ENCODE results near the gene LAMB2.

LAMB2 gene

DNA sequence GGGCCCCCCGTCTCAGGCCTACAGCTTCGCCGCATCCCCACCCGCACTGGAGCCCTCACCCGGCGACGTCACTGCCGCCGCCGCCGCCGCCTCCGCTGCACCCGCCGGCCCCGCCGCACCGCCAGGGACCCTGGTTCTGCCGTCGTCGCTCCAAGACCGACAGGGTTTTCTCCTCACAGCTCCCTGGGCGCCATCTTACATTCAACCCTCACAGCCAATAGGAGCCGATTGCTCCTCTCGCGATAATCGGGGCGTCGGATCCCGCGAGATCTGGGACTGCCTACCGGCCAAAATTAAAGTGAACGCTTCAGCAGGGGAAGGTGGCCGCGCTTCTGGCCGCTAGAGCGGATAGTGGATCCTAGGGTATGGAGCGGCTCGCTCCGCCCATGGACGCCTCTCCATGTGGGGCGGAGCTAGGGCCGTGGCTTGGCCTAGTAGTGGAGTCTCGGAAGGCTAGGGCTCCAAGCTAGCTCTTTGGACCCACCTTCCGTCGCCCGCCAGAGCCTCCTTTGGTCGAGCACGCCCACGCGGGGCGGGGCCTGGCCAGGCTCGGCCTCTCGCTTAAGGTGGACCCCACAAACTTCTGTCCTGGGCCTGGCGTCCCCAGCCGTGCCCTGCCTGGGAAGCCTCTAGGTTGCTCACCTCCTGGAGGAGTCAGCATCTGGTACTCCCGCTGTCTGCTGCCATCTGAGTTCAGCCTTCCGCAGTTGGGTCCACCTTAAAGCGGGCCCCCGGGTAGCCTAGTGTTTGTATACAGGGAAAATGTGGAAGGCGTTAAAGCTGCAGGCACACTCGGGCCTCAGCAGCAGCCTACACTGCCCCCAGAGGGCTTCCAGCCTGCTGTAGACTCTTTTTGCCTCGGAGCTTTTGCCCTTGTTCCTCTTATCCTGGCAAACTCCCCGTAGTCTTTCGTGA, 38.7 kb downstream of the LAMB2 start, which contains the start of gene QRICH1:
QRICH1 (minus strand) TSS at position 219 of the 915 bp plus-strand sequence. CDS start 17,054 bp downstream, outside the sequence.
- Histone ChIP-seq H3K27me3 (ENCODE audit: insufficient read depth, low read length, poor library complexity, severe bottlenecking) (no peaks in the 10 kb centered on the region), H3K9ac (ENCODE audit: low read depth, low read length, poor library complexity, severe bottlenecking) (peak within 1 kb of the TSS; percentile 81), H2AFZ (ENCODE audit: low read length) (peak within 1 kb of the TSS; percentile 87), H3F3A (ENCODE audit: low read depth) (no peaks in the 10 kb centered on the region), H3K4me2 (ENCODE audit: low read depth, low read length, poor library complexity, severe bottlenecking) (peak within 1 kb of the TSS; percentile 91), H3K9me2 (replicated peaks; ENCODE audit: low read depth, low read length) (no peaks in the 10 kb centered on the region), H4K20me1 (ENCODE audit: insufficient read depth, low read length, poor library complexity, severe bottlenecking) (peaks cover 36% of the 10 kb centered on the region), H3K9me3 (ENCODE audit: insufficient read depth, low read depth, low read length) (no peaks in the 10 kb centered on the region), H3K79me2 (ENCODE audit: insufficient read depth, low read length) (peaks cover 42% of the 10 kb centered on the region), H3K36me3 (ENCODE audit: insufficient read depth, low read length) (peaks cover 22% of the 10 kb centered on the region; the same call in 1 of the 2 replicates), H3K4me1 (ENCODE audit: insufficient read depth, low read length, poor library complexity, severe bottlenecking) (peaks cover 16% of the 10 kb centered on the region), H3K4me3 (ENCODE audit: low read length, poor library complexity, severe bottlenecking) (peak within 1 kb of the TSS; percentile 81)
- TF ChIP-seq EZH2phosphoT487 (IDR thresholded peaks at IDR 0.05; ENCODE audit: borderline replicate concordance) = no peak
- TF ChIP-seq, protein P1, sequence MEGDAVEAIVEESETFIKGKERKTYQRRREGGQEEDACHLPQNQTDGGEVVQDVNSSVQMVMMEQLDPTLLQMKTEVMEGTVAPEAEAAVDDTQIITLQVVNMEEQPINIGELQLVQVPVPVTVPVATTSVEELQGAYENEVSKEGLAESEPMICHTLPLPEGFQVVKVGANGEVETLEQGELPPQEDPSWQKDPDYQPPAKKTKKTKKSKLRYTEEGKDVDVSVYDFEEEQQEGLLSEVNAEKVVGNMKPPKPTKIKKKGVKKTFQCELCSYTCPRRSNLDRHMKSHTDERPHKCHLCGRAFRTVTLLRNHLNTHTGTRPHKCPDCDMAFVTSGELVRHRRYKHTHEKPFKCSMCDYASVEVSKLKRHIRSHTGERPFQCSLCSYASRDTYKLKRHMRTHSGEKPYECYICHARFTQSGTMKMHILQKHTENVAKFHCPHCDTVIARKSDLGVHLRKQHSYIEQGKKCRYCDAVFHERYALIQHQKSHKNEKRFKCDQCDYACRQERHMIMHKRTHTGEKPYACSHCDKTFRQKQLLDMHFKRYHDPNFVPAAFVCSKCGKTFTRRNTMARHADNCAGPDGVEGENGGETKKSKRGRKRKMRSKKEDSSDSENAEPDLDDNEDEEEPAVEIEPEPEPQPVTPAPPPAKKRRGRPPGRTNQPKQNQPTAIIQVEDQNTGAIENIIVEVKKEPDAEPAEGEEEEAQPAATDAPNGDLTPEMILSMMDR (conservative IDR thresholded peaks at IDR 0.05; ENCODE audit: low read length) = peak; percentile 65

- peaks cover 45% of the 10 kb centered on the region for H4K20me1 ChIP-seq (ENCODE audit: insufficient read depth, low read length, poor library complexity, severe bottlenecking)
- H3K27me3 ChIP-seq (ENCODE audit: insufficient read depth, low read length, poor library complexity, severe bottlenecking) = no peaks in the 10 kb centered on the region
- H2AFZ ChIP-seq (ENCODE audit: low read length) = peak overlapping the region; percentile 87
- peaks cover 15% of the 10 kb centered on the region; the same call in 1 of the 2 replicates for H3K36me3 ChIP-seq (ENCODE audit: insufficient read depth, low read length)
- H3K4me3 ChIP-seq (ENCODE audit: low read length, poor library complexity, severe bottlenecking) = peak overlapping the region; percentile 81
- peak overlapping the region; percentile 91 for H3K4me2 ChIP-seq (ENCODE audit: low read depth, low read length, poor library complexity, severe bottlenecking)
- no peaks in the 10 kb centered on the region for H3K9me2 ChIP-seq (replicated peaks; ENCODE audit: low read depth, low read length)
- TF ChIP-seq, protein P1 (conservative IDR thresholded peaks at IDR 0.05; ENCODE audit: low read length) = no peak
- TF ChIP-seq EZH2phosphoT487 (IDR thresholded peaks at IDR 0.05; ENCODE audit: borderline replicate concordance) = no peak
- H3K9me3 ChIP-seq (ENCODE audit: insufficient read depth, low read depth, low read length) = no peaks in the 10 kb centered on the region
- H3K79me2 ChIP-seq (ENCODE audit: insufficient read depth, low read length) = peaks cover 51% of the 10 kb centered on the region
- H3F3A ChIP-seq (ENCODE audit: low read depth) = no peaks in the 10 kb centered on the region
- H3K4me1 ChIP-seq (ENCODE audit: insufficient read depth, low read length, poor library complexity, severe bottlenecking) = peaks cover 16% of the 10 kb centered on the region
- H3K9ac ChIP-seq (ENCODE audit: low read depth, low read length, poor library complexity, severe bottlenecking) = peak overlapping the region; percentile 81
These were observed 39.7 kb downstream of the LAMB2 start for GRCh38 chr3:49092938-49093852.

- no peak overlapping the region for H3K4me2 ChIP-seq (ENCODE audit: low read depth, low read length, poor library complexity, severe bottlenecking)
- H3K9ac ChIP-seq (ENCODE audit: low read depth, low read length, poor library complexity, severe bottlenecking) = no peak overlapping the region
- peaks cover 87% of the 10 kb centered on the region for H3K79me2 ChIP-seq (ENCODE audit: insufficient read depth, low read length)
- no peaks in the 10 kb centered on the region for H3K27me3 ChIP-seq (ENCODE audit: insufficient read depth, low read length, poor library complexity, severe bottlenecking)
- H4K20me1 ChIP-seq (ENCODE audit: insufficient read depth, low read length, poor library complexity, severe bottlenecking) = peaks cover 42% of the 10 kb centered on the region
- H3K9me3 ChIP-seq (ENCODE audit: insufficient read depth, low read depth, low read length) = no peaks in the 10 kb centered on the region
- no peak for TF ChIP-seq EZH2phosphoT487 (IDR thresholded peaks at IDR 0.05; ENCODE audit: borderline replicate concordance)
- TF ChIP-seq, protein P1 (conservative IDR thresholded peaks at IDR 0.05; ENCODE audit: low read length) = no peak
- no peak overlapping the region for H3K4me3 ChIP-seq (ENCODE audit: low read length, poor library complexity, severe bottlenecking)
- no peaks in the 10 kb centered on the region for H3F3A ChIP-seq (ENCODE audit: low read depth)
- H3K36me3 ChIP-seq (ENCODE audit: insufficient read depth, low read length) = peaks cover 19% of the 10 kb centered on the region; the same call in 1 of the 2 replicates
- no peak overlapping the region for H2AFZ ChIP-seq (ENCODE audit: low read length)
- no peaks in the 10 kb centered on the region for H3K9me2 ChIP-seq (replicated peaks; ENCODE audit: low read depth, low read length)
- no peaks in the 10 kb centered on the region for H3K4me1 ChIP-seq (ENCODE audit: insufficient read depth, low read length, poor library complexity, severe bottlenecking)
These were observed 51.4 kb downstream of the LAMB2 start for GRCh38 chr3:49081429-49081828.
